GM10248 (cell line): Measurements from ENCODE around the gene CKS2.

Source experiments
- CTCF ChIA-PET: fragments of 300-600 bp; sonication (Branson Sonifier 250); formaldehyde crosslinking; extraction: SDS; loops from one replicate; lab custom pipeline; 2021; ENCODE audit warnings: antibody characterized with exemption; lab: Yijun Ruan, JAX
- POLR2A ChIA-PET: fragments of 350-650 bp; sonication (Branson Sonifier 250); formaldehyde crosslinking; extraction: SDS; loops from one replicate; lab custom pipeline; 2020; ENCODE audit warnings: antibody characterized with exemption; lab: Yijun Ruan, JAX
- DNase-seq: peaks from one replicate; pipeline ENCODE4 v3.0.0; 2012; ENCODE audit errors: extremely low spot score
- CTCF ChIP-seq: IDR thresholded peaks from 2 replicates; pipeline ENCODE4 v1.5.1; 2012; ENCODE audit warnings: mild to moderate bottlenecking, low read depth; ENCODE audit errors: extremely low read depth, missing control alignments, control extremely low read depth

The CKS2 gene

GRCh38 chr9:89351584-89352300 lies 40.7 kb downstream of the CKS2 start:
- CTCF ChIA-PET: interaction anchor here (1.0 to 1.5 kb wide), 5 partner anchors 9 to 197 kb away, joined by 3 to 5 read pairs (median 4); partner anchors contain the start of gene SECISBP2

DNA sequence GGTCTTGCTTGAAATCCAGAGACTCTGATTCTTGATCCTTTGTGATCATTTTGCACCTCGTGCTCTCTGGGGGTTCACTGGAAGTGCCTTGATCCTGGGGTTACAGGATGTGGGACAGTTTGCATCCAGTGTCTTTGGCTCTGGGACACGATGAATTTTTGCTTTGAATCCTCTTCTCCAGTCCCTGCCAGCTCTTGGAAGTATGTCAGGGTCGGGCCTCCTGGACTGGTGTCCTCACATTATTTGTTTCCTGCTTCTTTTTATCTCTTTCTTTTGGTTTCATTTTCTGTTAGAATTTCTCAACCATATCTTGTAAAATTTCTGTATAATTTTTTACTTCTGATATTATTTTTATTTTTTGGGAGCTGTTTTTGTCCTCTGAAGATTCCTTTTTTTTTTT lies 41.5 kb downstream of the CKS2 start:
- DNase-seq: no peak
- POLR2A ChIA-PET: no interaction called here
- CTCF ChIA-PET: interaction anchor here (1.2 to 1.6 kb wide), 4 partner anchors 11 to 196 kb away, joined by 3 to 4 read pairs (median 4); partner anchors contain the start of gene SECISBP2
- TF ChIP-seq CTCF: no peak

More at GRCh38 chr9:89351584-89352300, 40.7 kb downstream of the CKS2 start:
- DNase-seq: no peak
- POLR2A ChIA-PET: no interaction called here
- no peak for TF ChIP-seq CTCF

DNA sequence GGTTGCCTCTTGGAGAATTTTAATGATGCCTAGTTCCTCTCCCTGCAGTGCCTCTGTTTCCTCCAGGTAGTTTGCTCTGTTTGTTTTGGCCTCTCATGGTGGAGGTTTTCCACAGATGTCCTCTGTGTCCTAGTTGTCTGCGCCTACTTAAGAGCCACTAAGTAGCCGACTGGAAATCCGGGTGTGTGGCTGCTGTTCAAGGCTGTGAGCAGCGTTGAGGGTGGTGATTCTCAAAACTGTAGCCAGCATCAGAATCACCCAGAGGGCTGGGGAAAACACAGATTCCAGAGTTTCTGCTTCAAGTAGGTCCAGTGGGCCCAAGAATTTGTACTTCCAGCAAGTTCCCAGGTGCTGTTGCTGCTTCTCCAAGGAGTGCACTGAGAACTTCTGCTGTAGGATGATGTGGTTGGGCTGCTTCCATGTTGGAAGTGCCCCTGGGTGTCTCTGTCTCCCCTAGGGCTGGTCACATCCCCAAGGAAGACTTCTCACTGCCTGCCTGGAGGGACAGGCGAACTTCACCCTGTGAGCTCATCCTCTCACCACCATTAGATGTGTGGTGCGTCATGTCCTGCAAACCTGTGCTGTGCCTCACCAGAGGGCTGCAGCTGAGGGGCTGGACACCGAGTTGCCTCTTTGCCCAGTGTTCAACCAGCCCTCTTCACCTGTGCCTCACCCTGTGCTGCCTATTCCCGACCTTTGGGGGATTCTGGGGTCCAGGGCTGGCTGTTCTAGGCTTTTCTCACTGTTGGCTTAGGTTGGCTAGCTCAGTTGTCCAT lies 42.1 kb downstream of the CKS2 start:
- ChIA-PET CTCF (interaction anchor here (1.2 to 1.6 kb wide), 2 partner anchors 11 to 196 kb away, joined by 3 to 4 read pairs; no protein-coding TSS in a partner anchor), POLR2A (no interaction called here)
- DNase-seq: no peak
- TF ChIP-seq CTCF: no peak

DNA sequence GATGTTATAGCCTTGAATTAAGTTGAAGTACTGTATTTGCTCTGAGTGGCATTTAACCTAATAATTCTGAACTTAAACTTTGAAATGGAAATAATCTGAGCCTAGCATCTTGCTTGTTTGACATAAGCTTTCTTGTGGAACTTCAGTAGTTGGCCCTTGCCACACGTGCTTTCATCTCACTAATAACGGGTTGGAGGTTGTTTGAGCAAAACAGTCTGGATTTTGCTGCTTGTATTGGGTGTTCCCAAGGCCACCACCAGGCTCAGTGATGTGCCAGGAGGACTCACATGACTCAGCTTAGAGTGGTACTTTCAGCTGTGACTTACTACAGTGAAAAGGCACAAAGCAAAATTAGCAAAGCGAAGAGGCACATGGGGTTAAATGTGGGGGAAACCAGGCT lies 43.0 kb downstream of the CKS2 start:
- no peak for DNase-seq
- POLR2A ChIA-PET: no interaction called here
- CTCF ChIA-PET: interaction anchor here (1.6 kb wide), 1 partner anchor 12 kb away, joined by 3 read pairs; no protein-coding TSS in a partner anchor
- no peak for TF ChIP-seq CTCF

DNA sequence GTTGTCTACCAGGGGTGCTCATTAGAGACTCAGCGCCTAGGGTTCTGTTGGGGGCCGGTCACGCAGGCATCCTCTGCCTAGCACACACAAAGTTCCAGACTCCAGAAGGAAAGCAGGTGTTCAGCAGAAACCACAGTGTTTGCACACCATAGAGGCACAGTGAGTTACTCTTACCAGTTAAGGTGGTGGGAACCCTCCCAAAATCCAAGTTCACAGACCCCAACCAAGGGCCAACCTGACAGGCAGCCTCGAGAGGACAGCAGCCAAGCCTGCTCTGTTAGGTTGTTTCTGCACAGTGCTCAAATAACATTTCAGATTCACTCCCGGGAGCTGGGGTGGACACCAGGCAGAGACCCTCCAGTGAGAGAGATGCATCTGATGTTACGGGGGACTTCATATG lies 43.5 kb downstream of the CKS2 start:
- ChIA-PET CTCF (no interaction called here), POLR2A (no interaction called here)
- TF ChIP-seq CTCF: no peak
- no peak for DNase-seq

- no peak for DNase-seq
- POLR2A ChIA-PET: interaction anchor here (1.1 kb wide), 1 partner anchor 32 kb away, joined by 4 read pairs; no protein-coding TSS in a partner anchor
- CTCF ChIA-PET: interaction anchor here (1.5 to 3.4 kb wide), 2 partner anchors 10 to 192 kb away, joined by 3 to 22 read pairs; no protein-coding TSS in a partner anchor
- TF ChIP-seq CTCF: no peak
Measured at GRCh38 chr9:89356782-89357181, 45.8 kb downstream of the CKS2 start.
